Progenitor cell of endocrine pancreas (in vitro differentiated cells): Measurements from ENCODE around the gene ENTHD1. TPM values are rescaled to one million over a fixed set of nuclear protein-coding genes. Genes with fewer than 3 reads are reported as not detected.
"Not testable (repeated sequence)": the region's sequence is repeated elsewhere in the genome, so short reads cannot be mapped to it uniquely, and the experiment has no call there.

Source experiments
- DNase-seq: peaks from one replicate; pipeline ENCODE4 v3.0.0; 2021; ENCODE audit warnings: low spot score; ENCODE audit not compliant: unreplicated experiment
- H3K27ac Mint-ChIP-seq: 2 replicates; pipeline ENCODE4 v1.8.0; 2021; ENCODE audit warnings: mild to moderate bottlenecking, moderate library complexity, mixed read lengths
- H3K27me3 Mint-ChIP-seq: 2 replicates; pipeline ENCODE4 v1.8.0; 2021; ENCODE audit warnings: mixed read lengths
- H3K36me3 Mint-ChIP-seq: 2 replicates; pipeline ENCODE4 v1.8.0; 2022; ENCODE audit warnings: mixed read lengths; ENCODE audit not compliant: insufficient read depth
- H3K4me1 Mint-ChIP-seq: 2 replicates; pipeline ENCODE4 v1.8.0; 2021; ENCODE audit warnings: low read depth, mixed read lengths
- H3K4me3 Mint-ChIP-seq: 2 replicates; pipeline ENCODE4 v1.8.0; 2021; ENCODE audit warnings: low read depth, mild to moderate bottlenecking, moderate library complexity, mixed read lengths
- H3K9me3 Mint-ChIP-seq: 2 replicates; pipeline ENCODE4 v1.8.0; 2021; ENCODE audit warnings: low read depth, mixed read lengths
- total RNA-seq: library from RNA; stranded (reverse); gene quantifications from 2 replicates; pipeline ENCODE4 v1.2.1, GENCODE V29; 2021
- TF ChIP-seq, protein P1 (sequence below): fragments of 200-600 bp; sonication (generic); IDR thresholded peaks from one replicate; pipeline ENCODE4 v1.5.0; 2021; ENCODE audit warnings: antibody characterized with exemption, mild to moderate bottlenecking; ENCODE audit not compliant: unreplicated experiment

The ENTHD1 gene
- total RNA-seq, 1 donor from 2014 or later, result not detected

DNA sequence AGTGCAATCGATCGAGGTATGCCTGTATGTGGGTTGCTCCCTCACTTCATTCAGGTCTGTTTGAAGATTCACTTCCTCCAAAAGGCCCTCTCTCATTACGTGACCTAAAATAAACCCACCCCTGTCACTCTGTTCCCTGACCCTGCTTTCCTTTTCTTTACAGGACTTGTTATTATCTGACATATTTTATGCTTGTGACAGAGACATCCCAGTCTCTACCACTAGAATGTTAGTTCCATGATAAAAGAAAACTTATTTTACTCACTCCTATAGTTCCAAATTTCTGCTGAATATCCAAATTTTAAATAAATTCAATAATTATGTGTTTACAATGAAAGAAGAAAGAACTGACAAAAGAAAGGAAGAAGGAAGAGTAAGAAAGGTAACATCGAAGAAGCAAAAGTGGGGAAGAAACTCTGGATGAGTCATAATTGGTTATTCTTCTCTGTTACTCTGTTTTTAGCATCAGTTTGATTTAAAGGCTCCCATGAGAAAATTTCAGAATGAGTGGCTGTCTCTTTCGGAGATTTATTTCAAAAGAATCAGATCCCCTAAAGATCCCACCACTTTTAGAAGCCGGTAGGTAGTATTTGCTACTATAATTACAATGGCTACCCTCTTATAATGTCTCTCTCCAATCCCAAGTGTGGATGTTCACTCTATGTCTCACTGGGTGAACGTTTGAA lies 33.5 kb downstream of the ENTHD1 start:
- TF ChIP-seq, protein P1, sequence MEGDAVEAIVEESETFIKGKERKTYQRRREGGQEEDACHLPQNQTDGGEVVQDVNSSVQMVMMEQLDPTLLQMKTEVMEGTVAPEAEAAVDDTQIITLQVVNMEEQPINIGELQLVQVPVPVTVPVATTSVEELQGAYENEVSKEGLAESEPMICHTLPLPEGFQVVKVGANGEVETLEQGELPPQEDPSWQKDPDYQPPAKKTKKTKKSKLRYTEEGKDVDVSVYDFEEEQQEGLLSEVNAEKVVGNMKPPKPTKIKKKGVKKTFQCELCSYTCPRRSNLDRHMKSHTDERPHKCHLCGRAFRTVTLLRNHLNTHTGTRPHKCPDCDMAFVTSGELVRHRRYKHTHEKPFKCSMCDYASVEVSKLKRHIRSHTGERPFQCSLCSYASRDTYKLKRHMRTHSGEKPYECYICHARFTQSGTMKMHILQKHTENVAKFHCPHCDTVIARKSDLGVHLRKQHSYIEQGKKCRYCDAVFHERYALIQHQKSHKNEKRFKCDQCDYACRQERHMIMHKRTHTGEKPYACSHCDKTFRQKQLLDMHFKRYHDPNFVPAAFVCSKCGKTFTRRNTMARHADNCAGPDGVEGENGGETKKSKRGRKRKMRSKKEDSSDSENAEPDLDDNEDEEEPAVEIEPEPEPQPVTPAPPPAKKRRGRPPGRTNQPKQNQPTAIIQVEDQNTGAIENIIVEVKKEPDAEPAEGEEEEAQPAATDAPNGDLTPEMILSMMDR, result no peak
- Mint-ChIP-seq H3K4me1 (no peaks in the 10 kb centered on the region), H3K27me3 (peaks cover 16% of the 10 kb centered on the region), H3K4me3 (no peak overlapping the region), H3K9me3 (no peaks in the 10 kb centered on the region), H3K36me3 (no peaks in the 10 kb centered on the region), H3K27ac (no peak overlapping the region)
- DNase-seq, result no peak

DNA sequence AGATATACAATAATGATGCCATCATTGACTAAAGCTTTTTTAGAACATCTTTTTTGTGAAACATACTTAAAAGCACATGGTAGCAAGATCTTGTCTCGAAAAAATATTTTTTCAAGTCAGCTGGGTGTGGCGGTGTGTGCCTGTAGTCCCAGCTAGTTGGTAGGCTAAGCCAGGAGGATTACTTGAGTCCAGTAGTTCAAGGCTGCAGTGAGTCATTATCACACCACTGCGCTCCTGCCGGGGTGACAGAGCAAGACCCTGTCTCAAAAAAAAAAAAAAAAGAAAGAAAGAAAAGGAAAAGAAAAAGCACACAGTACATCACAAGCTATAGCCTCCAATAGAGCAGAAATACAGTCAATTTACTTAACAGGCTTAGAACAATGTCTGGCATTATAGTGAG lies 37.0 kb downstream of the ENTHD1 start:
- no peak overlapping the region for H3K27ac Mint-ChIP-seq
- H3K9me3 Mint-ChIP-seq, result no peaks in the 10 kb centered on the region
- no peaks in the 10 kb centered on the region for H3K4me1 Mint-ChIP-seq
- H3K27me3 Mint-ChIP-seq, result peaks cover 19% of the 10 kb centered on the region
- no peak overlapping the region for H3K4me3 Mint-ChIP-seq
- DNase-seq, result no peak
- TF ChIP-seq, protein P1, result no peak
- H3K36me3 Mint-ChIP-seq, result no peaks in the 10 kb centered on the region

DNA sequence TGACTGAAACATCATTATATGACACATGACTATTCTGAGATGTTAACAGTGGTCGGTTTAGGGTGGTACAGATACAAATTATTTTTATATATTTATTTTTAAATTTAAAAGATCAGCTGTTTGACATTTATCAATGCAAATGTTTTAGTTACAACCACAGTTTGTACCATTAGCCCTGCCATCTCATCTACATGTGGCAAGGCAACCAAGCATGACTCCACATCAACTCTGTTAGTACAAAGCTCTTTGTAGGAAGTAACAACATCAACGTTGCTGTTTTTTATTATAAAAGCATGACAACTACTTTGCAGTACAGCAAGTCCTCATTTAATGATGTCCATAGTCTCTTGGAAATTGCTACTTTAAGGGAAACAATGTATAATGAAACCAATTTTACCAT lies 40.8 kb downstream of the ENTHD1 start:
- H3K4me3 Mint-ChIP-seq, result no peak overlapping the region
- H3K36me3 Mint-ChIP-seq, result no peaks in the 10 kb centered on the region
- TF ChIP-seq, protein P1, result no peak
- no peaks in the 10 kb centered on the region for H3K9me3 Mint-ChIP-seq
- peaks cover 13% of the 10 kb centered on the region for H3K27me3 Mint-ChIP-seq
- no peak for DNase-seq
- H3K27ac Mint-ChIP-seq, result no peak overlapping the region
- no peaks in the 10 kb centered on the region for H3K4me1 Mint-ChIP-seq

DNA sequence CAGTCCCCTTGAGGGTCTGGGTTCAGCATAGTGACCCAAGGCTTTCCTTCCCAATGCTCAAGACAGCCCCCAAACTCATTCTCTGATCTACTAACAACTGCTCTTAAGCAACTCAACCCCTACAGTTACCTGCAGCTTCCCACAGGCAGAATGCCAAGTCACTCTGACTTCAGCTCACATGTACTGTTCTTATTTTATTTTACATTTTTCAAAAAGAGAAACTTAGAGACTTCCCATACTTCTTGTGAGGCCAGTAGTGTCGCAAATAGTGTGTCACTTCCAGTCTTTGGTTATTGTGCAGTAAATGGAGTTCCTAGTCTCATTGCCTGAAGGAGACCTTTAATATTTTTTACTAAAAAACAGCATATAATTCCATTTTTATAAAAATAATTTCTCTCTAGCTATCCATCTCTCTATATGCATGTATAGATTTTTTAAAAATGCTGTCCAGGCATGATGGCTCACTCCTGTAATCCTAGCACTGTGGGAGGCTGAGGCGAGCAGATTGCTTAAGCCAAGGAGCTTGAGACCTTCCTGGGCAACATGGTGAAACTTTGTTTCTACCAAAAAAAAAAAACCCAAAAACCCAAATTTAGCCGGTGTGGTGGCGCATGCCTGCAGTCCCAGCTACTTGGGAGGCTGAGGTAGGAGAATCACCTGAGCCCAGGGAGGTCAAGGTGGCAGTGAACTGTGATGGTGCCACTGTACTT lies 41.8 kb downstream of the ENTHD1 start:
- Mint-ChIP-seq H3K36me3 (no peaks in the 10 kb centered on the region), H3K4me3 (no peak overlapping the region), H3K9me3 (no peaks in the 10 kb centered on the region), H3K27me3 (peaks cover 13% of the 10 kb centered on the region), H3K27ac (no peak overlapping the region), H3K4me1 (no peaks in the 10 kb centered on the region)
- DNase-seq, result no peak
- TF ChIP-seq, protein P1, result no peak

DNA sequence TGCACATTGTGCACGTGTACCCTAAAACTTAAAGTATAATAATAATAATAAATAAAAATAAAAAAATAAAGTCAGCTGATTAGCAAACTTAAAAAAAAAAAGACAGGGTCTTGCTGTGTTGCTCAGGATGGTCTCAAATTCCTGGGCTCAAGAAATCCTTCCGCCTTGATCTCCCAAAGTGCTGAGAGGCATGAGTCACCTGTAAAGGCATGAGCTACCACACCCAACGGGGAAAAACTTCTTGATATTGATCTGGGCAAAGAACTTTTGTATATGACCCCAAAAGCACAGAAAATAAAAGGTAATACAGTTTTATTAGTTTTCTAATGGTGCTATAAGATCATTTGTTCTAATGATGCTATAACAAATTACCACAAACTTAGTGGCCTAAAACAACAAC lies 46.1 kb downstream of the ENTHD1 start:
- Mint-ChIP-seq H3K36me3 (no peaks in the 10 kb centered on the region), H3K9me3 (no peaks in the 10 kb centered on the region), H3K4me1 (no peaks in the 10 kb centered on the region), H3K27ac (no peak overlapping the region), H3K4me3 (no peak overlapping the region), H3K27me3 (peaks cover 7% of the 10 kb centered on the region)
- TF ChIP-seq, protein P1, result no peak
- DNase-seq, result no peak

DNA sequence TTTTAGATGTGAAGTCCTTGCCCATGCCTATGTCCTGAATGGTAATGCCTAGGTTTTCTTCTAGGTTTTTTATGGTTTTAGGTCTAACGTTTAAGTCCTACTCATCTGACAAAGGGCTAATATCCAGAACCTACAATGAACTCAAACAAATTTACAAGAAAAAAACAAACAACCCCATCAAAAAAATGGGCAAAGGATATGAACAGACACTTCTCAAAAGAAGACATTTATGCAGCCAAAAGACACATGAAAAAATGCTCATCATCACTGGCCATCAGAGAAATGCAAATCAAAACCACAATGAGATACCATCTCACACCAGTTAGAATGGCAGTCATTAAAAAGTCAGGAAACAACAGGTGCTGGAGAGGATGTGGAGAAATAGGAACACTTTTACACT lies 47.0 kb downstream of the ENTHD1 start:
- not testable (repeated sequence) for H3K27ac Mint-ChIP-seq, H3K4me1 Mint-ChIP-seq, H3K9me3 Mint-ChIP-seq, H3K27me3 Mint-ChIP-seq, DNase-seq, H3K4me3 Mint-ChIP-seq, H3K36me3 Mint-ChIP-seq
